Hindlimb muscle (tissue), 1 donor: Measurements from ENCODE around the gene INPP5F. TPM values are rescaled to one million over a fixed set of nuclear protein-coding genes. Genes with fewer than 3 reads are reported as not detected.

Experiments
- DNase-seq: peaks from one replicate; pipeline ENCODE4 v3.0.0-alpha.2; 2013
- polyA plus RNA-seq: library from polyadenylated mRNA; unstranded; fragments of 120-200 nt; gene quantifications from one replicate; pipeline ENCODE4 v1.2.1, GENCODE V29; 2013; ENCODE audit not compliant: insufficient read length

INPP5F gene
- 15.0 TPM for polyA plus RNA-seq

- peak; percentile 98 for DNase-seq
Observed at GRCh38 chr10:119725828-119726675, at the start of gene INPP5F. Gene INPP5F (plus strand): TSS chr10:119726050. CDS start chr10:119726263, 213 bp downstream.

DNA sequence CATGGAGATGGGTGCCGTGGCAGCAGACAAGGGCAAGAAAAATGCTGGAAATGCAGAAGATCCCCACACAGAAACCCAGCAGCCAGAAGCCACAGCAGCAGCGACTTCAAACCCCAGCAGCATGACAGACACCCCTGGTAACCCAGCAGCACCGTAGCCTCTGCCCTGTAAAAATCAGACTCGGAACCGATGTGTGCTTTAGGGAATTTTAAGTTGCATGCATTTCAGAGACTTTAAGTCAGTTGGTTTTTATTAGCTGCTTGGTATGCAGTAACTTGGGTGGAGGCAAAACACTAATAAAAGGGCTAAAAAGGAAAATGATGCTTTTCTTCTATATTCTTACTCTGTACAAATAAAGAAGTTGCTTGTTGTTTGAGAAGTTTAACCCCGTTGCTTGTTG is 48.7 kb upstream of the INPP5F start:
- DNase-seq = no peak

DNA sequence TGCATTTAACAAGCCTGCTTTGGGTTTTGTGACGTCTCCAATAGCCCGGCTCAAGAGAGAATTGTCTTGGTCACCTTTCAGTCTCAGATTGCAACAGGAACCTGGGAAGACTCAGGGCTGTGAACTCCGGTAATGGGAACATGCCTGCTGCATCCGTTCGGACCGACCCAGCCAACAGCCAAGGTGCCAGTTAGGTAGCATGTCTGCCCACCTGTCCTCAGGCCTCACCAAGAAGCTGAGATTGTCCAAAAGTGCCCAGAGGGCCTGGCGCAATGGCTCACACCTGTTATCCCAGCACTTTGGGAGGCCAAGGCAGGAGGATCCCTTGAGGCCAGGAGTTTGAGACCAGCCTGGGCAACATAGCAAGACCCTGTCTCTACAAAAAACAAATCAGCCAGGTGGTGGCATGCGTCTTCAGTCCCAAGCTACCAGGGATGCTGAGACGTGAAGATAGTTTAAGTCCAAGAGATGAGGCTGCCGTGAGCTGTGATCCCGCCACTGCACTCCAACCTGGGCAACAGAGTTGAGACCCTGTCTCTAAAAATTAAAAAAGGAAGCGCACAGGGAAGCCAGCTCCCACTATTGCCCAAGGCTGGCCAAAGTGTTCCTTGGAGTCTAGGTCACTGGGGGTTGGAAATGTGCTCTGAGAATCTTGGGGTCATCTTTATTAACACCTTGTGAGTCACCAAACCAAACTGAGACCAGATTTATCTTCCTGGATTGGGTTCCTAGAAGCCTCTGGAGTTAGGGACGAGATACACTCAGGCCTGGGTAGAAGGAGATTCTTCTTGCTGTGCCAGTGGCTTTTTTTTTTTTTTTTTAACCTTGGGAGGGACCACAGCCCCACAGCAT is 47.7 kb upstream of the INPP5F start:
- no peak for DNase-seq

DNA sequence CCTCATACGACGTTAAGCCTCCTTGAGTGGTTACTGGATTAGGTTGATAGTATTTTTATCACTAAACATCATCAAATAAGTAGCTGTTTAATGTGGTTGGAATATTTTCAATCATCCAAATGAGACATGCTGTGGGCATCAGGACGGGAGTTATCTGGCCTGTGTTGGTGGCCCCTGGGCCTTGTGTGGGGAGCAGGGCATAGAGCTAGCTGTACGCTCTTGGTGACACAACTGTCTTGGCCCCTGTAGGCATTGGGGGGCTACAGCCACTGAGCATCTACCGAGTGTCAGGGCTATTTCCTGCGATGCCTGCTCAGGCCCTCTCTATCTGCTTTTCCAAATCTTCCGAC is 46.4 kb upstream of the INPP5F start:
- DNase-seq = no peak

GRCh38 chr10:119680050-119680449 is 45.8 kb upstream of the INPP5F start:
- DNase-seq = no peak

GRCh38 chr10:119680650-119681081 is 45.2 kb upstream of the INPP5F start:
- peak; percentile 46 for DNase-seq

GRCh38 chr10:119686465-119687191 is 39.2 kb upstream of the INPP5F start:
- peak; percentile 84 for DNase-seq

- DNase-seq = no peak
Observed at GRCh38 chr10:119687192-119688032, 38.4 kb upstream of the INPP5F start.

DNA sequence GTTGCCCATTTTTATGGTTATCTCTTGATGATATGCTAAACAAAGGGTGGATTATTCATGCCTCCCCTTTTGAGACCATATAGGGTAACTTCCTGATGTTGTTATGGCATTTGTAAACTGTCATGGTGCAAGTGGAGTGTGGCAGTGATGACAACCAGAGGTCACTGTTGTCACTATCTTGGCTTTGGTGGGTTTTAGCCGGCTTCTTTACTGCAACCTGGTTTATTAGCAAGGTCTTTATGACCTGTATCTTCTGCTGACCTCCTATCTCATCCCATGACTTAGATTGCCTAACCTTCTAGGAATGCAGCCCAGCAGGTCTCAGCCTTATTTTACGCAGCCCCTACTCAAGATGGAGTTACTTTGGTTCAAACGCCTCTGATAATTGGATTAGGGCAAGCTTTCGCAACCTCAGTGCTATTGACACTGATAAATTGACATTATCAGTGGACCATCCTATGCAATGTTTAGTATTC is 37.8 kb upstream of the INPP5F start:
- no peak for DNase-seq

DNA sequence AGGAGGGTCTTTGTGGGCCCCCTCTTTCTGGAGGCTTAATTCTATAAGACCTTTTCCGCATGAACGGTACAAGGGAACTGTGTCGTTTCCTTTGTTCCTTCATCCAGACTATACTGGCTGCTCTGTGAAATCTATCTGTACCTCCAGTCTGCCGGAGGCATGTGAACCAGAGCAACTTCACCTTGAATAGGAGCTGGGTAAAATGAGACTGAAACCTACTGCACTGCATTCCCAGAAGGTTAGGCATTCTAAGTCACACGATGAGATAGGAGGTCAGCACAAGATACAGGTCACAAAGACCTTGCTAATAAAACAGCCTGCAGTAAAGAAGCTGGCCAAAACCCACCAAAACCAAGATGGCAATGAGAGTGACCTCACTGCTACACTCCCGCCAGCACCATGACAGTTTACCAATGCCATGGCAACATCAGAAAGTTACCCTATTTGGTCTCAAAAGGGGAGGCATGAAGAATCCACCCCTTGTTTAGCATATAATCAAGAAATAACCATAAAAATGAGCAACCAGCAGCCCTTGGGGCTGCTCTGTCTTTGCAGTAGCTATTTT is 36.8 kb upstream of the INPP5F start:
- no peak for DNase-seq

DNA sequence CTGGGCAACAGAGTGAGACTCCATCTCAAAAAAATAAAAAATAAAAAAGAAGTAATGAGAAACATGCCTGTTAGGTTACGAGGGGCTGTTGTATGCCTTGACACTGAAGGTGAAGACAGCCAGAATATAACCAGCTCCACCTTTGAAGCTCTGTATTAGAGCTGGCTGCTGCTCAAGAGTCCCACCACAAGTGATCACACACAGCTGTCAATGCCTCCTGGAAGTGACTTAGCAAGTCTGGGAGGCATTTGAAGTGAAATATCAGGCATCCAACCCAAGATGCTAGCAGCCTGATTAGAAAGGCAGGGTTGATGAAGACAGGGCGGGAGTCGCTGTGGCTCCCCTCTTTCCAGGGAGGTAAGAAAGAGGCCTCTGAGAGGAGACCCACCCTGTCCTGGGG is 34.1 kb upstream of the INPP5F start:
- no peak for DNase-seq

DNA sequence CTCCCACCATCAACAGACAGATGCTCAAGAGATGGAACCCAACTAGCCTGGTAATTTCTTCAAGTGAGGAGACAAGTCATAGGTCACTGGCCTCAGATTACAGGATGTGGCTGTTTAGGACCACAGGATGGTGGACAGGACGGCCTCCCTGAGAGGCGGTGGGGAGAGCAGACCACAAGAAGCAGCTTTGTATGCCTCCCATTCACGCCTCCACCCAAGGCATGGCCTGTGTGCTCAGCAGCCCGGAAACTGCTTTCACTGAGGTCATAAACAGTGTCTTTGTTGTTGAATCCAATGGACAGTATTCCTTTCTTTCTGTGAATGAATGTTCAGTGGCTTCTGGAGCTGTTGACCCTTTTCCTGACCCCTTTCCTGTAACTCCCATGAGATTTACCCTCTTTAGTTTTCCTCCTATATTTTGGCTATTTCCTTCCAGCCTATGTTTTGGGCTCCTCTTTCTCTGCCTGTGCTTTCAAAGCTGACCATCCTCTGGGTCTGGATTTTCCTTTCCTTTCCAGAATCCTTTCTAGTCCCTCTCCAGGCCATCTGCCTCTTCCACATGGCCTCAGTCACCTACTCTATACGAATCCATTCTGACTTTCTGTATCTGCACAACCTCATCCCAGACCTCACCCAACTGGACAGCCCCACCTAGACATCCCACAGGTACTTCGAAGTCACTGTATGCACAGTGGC is 32.4 kb upstream of the INPP5F start:
- no peak for DNase-seq

GRCh38 chr10:119694608-119695007 is 31.2 kb upstream of the INPP5F start:
- DNase-seq = no peak

- no peak for DNase-seq
Observed at GRCh38 chr10:119700321-119700954, 25.4 kb upstream of the INPP5F start.

DNA sequence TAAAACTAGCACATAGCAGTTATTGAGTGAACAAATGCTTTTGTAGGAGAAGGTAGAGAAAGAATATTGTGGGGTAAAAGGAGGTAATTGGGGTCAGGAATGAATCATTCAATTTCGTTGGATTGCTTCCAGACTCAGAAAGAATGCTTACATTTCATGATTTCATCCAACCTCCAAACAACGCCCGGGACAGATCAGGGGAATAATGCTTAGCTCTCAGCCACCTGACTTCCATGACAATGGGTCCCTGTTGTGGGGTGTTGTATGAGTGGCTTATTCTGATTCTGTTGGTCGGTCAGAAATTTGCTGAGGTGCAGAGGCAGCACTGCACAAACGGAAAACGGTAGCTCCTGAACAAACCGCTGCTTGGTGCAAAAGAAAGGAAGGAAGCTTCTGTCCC is 24.0 kb upstream of the INPP5F start:
- DNase-seq = no peak

DNA sequence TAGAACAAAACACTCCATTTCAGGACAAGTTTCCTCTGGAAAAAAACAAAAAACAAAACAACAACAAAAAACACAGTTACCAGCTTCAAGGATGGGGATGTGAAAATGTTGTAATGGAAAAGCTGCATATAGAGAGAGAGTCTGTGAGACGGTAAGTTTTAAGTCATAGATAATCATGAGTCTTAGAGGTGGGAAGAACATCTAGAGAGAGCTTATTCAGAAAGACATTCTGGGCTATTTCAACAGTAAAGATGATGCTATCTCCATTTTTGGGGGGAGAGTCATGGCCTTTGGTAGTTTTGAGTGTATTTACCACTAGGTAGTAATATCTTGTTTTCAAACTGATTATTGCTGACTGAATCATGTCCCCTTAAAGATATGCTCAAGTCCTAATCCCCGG is 23.3 kb upstream of the INPP5F start:
- no peak for DNase-seq

DNA sequence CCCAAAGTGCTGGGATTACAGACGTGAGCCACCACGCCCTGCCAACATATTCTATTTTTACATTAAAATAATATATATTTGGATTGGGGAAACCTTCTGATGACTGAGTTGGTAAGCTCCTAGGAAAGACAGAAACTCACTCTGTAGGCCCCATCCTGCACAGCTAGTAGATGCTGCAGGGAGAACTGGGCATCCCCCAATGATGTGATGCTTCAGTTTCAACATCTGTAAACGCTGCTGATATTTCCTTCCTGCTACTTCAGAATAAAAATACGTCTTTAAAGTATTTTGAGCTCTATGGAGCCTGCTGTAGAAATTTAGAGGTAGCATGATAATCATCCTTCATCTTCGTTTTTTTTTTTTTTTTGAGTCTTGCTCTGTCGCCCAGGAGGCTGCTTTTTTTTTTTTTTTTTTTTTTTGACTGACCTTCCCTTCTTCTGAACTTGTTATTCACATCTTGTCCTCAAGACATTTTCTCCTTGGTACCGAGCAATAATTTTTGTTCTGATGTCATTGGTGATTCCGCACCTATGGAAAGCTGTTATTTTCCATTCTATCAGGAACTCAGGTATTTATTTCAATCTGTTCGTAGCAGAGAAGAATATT is 21.8 kb upstream of the INPP5F start:
- DNase-seq = no peak

DNA sequence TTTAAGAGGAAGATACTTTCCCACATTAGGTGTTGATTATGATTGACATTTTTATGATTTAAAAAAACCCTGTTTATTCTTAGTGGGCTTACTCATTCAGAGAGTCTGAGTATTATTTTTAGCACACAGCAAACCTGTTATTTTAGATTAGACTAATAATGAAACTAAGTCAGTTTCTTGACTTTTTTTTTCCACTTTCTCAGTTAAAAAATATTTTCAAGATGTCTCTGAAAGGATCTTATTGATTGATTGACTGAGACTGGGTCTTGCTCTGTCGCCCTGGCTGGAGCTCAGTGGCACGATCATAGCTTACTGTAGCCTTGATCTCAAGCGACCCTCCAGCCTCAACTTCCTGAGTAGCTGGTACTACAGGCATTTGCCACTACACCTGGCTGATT is 20.4 kb upstream of the INPP5F start:
- DNase-seq = no peak

DNA sequence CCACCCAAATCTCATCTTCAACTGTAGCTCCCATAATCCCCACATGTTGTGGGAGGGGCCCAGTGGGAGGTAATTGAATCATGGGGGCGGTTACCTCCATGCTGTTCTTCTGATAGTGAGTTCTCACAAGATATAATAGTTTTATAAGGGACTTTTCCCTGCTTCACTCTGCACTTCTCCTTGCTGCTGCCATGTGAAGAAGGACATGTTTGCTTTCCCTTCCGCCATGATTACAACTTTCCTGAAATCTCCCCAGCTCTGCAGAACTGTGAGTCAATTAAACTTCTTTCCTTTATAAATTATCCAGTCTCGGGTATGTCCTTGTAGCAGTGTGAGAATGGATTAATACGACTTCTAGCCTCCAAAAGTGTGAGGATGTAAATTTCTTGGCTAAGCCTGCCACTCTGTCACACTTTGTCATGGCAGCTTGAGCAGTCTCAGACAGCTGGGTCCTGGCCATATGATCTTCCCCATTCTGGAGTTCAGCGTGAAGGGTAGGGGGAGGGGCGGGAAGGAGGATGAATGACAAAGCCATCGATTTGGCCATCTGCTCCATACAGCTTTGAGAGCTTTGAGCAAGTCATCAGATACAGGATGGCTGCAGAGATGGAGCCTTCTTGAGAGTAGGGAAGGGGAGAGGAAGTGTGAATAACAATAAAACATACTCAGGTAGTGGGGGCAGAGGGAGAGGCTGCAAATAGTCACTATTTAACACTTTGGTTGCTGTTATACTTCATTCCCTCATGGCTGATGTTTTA is 19.1 kb upstream of the INPP5F start:
- no peak for DNase-seq
